GM12878 (cell line): ENCODE measurements around the gene ZNF366. TPM values are rescaled to one million over a fixed set of nuclear protein-coding genes. Genes with fewer than 3 reads are reported as not detected.

Experiments used
- ATAC-seq: fragments of 200-7000 bp; cut with Tn5 transposase; 3 replicates; pipeline ENCODE4 v1.9.1; 2020; ENCODE audit warnings: mild to moderate bottlenecking, moderate library complexity
- BruUV-seq: library from RNA; stranded (reverse); fragments of 400-500 nt; replicated peaks from 2 replicates; lab custom pipeline; 2021; lab: Mats Ljungman, UMichigan
- CTCF ChIA-PET: fragments of 300-600 bp; sonication (Branson Sonifier 250); formaldehyde crosslinking; extraction: SDS; loops from one replicate; lab custom pipeline; 2021; ENCODE audit warnings: inconsistent platforms; lab: Yijun Ruan, JAX
- POLR2A ChIA-PET: fragments of 350-600 bp; formaldehyde crosslinking; extraction: SDS; loops from one replicate; lab custom pipeline; 2021; ENCODE audit warnings: inconsistent platforms; lab: Charles Lee
- RAD21 ChIA-PET: fragments of 300-600 bp; sonication (Branson Sonifier 250); formaldehyde crosslinking; loops from one replicate; lab custom pipeline; 2023; ENCODE audit warnings: antibody characterized with exemption; ENCODE audit not compliant: unreplicated experiment; lab: Charles Lee
- SMC1A ChIA-PET: fragments of 300-600 bp; sonication (Branson Sonifier 250); formaldehyde crosslinking; loops from one replicate; lab custom pipeline; 2023; ENCODE audit not compliant: unreplicated experiment, uncharacterized antibody; lab: Charles Lee
- DNase-seq: peaks from one replicate; pipeline ENCODE4 v3.0.0-alpha.2; 2011; ENCODE audit warnings: low read depth, low spot score
- FAIRE-seq: peaks from 3 replicates; lab custom pipeline; 2011; peaks lifted over from hg19 to GRCh38; lab: Jason Lieb, UNC
- H2AFZ ChIP-seq: 2 replicates; pipeline ENCODE4 v1.6.0; 2011; ENCODE audit warnings: low read depth, low read length, control low read depth; ENCODE audit not compliant: control insufficient read depth
- H3K27ac ChIP-seq: 2 replicates; pipeline ENCODE4 v1.5.1; 2011; ENCODE audit warnings: control low read depth; ENCODE audit not compliant: control insufficient read depth, insufficient read depth
- H3K27me3 ChIP-seq, 2 experiments: replicated peaks in 1 of 2; 2 replicates each; pipeline versions ENCODE4 v1.6.0 to v1.6.1; 2011; ENCODE audit warnings: low read length in 1 of 2; ENCODE audit not compliant: control insufficient read depth in 2 of 2, insufficient read depth in 2 of 2
- H3K36me3 ChIP-seq, 2 experiments: 2 replicates each; pipeline ENCODE4 v1.5.1; 2011; ENCODE audit warnings: low read length in 1 of 2; ENCODE audit not compliant: control insufficient read depth in 2 of 2, insufficient read depth in 2 of 2
- H3K4me1 ChIP-seq: 2 replicates; pipeline ENCODE4 v1.6.1; 2011; ENCODE audit warnings: mild to moderate bottlenecking, low read length, moderate library complexity, mixed read lengths; ENCODE audit not compliant: control insufficient read depth, insufficient read depth
- H3K4me2 ChIP-seq: 2 replicates; pipeline ENCODE4 v1.6.0; 2011; ENCODE audit warnings: control low read depth; ENCODE audit not compliant: control insufficient read depth, insufficient read depth
- H3K4me3 ChIP-seq: fragments of 200-600 bp; sonication (generic); 2 replicates; pipeline ENCODE4 v1.5.1; 2016
- H3K79me2 ChIP-seq: 2 replicates; pipeline ENCODE4 v1.6.0; 2011; ENCODE audit warnings: low read length; ENCODE audit not compliant: control insufficient read depth, insufficient read depth
- H3K9ac ChIP-seq: 2 replicates; pipeline ENCODE4 v1.8.0; 2011; ENCODE audit warnings: low read length, control low read depth, mixed read lengths; ENCODE audit not compliant: control insufficient read depth, insufficient read depth
- H3K9me3 ChIP-seq: replicated peaks from 3 replicates; pipeline ENCODE4 v1.5.1; 2011; ENCODE audit warnings: mild to moderate bottlenecking, low read length; ENCODE audit not compliant: control insufficient read depth, insufficient read depth
- H4K20me1 ChIP-seq: 2 replicates; pipeline ENCODE4 v1.6.0; 2011; ENCODE audit not compliant: control insufficient read depth, insufficient read depth
- ASH2L ChIP-seq: fragments of 300-600, 200-600 bp; sonication (generic); IDR thresholded peaks from 2 replicates; pipeline ENCODE4 v1.6.1; 2017; ENCODE audit warnings: low read depth, mild to moderate bottlenecking, borderline replicate concordance
- ATF2 ChIP-seq: IDR thresholded peaks from 2 replicates; pipeline ENCODE4 v1.6.1; 2012; ENCODE audit warnings: low read length, inconsistent platforms
- ATF7 ChIP-seq: fragments of 450-650 bp; IDR thresholded peaks from 2 replicates; pipeline ENCODE4 v1.6.1; 2016; ENCODE audit warnings: low read depth, mild to moderate bottlenecking
- BACH1 ChIP-seq: fragments of 450-650 bp; IDR thresholded peaks from 2 replicates; pipeline ENCODE4 v1.6.1; 2017; ENCODE audit warnings: mild to moderate bottlenecking, borderline replicate concordance
- CTCF ChIP-seq, 3 experiments: IDR thresholded peaks in 2 of 3; conservative IDR thresholded peaks in 1 of 3; 2 replicates each; pipeline ENCODE4 v1.5.1; 2011; ENCODE audit warnings: low read depth in 3 of 3, low read length in 3 of 3, mild to moderate bottlenecking in 3 of 3, control low read depth in 2 of 3, moderate library complexity in 2 of 3, inconsistent platforms in 1 of 3, mixed read lengths in 1 of 3; ENCODE audit not compliant: control insufficient read depth in 2 of 3, insufficient read depth in 1 of 3; ENCODE audit errors: extremely low read depth in 1 of 3
- CUX1 ChIP-seq: IDR thresholded peaks from 2 replicates; pipeline ENCODE4 v1.6.1; 2012; ENCODE audit warnings: improper control_type of control experiment, low read depth, low read length; ENCODE audit not compliant: insufficient replicate concordance
- HDAC2 ChIP-seq: fragments of 200-600 bp; sonication (generic); IDR thresholded peaks from 2 replicates; pipeline ENCODE4 v1.6.1; 2017
- NR2C1 ChIP-seq: fragments of 450-650 bp; IDR thresholded peaks from 2 replicates; pipeline ENCODE4 v1.6.1; 2017; ENCODE audit warnings: antibody characterized with exemption, mild to moderate bottlenecking, moderate library complexity
- PAX5 ChIP-seq: IDR thresholded peaks from 2 replicates; pipeline ENCODE4 v1.6.1; 2011; ENCODE audit warnings: low read depth, low read length, borderline replicate concordance
- WGBS: methylation state at CpG from one replicate; pipeline ENCODE4 v1.1.6; 2016; ENCODE audit warnings: low lambda C conversion rate; ENCODE audit not compliant: insufficient replicate concordance, insufficient coverage; ENCODE audit errors: missing lambda C conversion rate; 5-methylcytosine and 5-hydroxymethylcytosine counted together
- in situ Hi-C: fragments of 300-500 bp; cut with MboI; formaldehyde crosslinking; loops from 9 replicates; pipeline ENCODE4 v1.14.3; 2018; ENCODE audit warnings: mixed read lengths
- intact Hi-C: fragments of 100-400 bp; cut with micrococcal nuclease; formaldehyde crosslinking; loops from one replicate; pipeline ENCODE4 v1.14.2; 2022; ENCODE audit not compliant: unreplicated experiment
- polyA plus RNA-seq, 11 experiments: library from polyadenylated mRNA; depleted of rRNA in 4 of 11; unstranded in 6 of 11; stranded (reverse) in 5 of 11; fragments of >200 nt; fragmentation: Nextera tagmentation in 4 of 11; fragmentation: Illumina TruSeq in 1 of 11; extraction: Ambion mirVana in 4 of 11; extraction: Trizol in 1 of 11; gene quantifications; 1 replicate in 1 of 11; 2 replicates in 10 of 11; pipeline versions ENCODE4 v1.2.1 to v1.2.3, GENCODE V29; 2011 to 2016; ENCODE audit warnings: inconsistent platforms in 2 of 11, missing spikeins in 2 of 11, low read depth in 1 of 11
- total RNA-seq, 4 experiments: library from RNA; depleted of rRNA in 3 of 4; stranded (reverse); fragments of >200 nt in 3 of 4; fragmentation: Illumina TruSeq in 1 of 4; extraction: Trizol in 1 of 4; gene quantifications; 2 replicates each; pipeline versions ENCODE4 v1.2.1 to v1.2.3, GENCODE V29; 2013 to 2021

ZNF366 gene
- total and polyA plus RNA-seq, 10 of the 15 experiments (the other 5 are each of a cell fraction or from before 2014, with no cell fraction given), result 0.01 to 0.18 (median 0.04) TPM; not detected in 6

- TF ChIP-seq ATF7 (no peak), ATF2 (no peak), BACH1 (no peak)
Observed at GRCh38 chr5:72479921-72480320, 27.3 kb downstream of the ZNF366 start (continued).

GRCh38 chr5:72478684-72479083 is 28.5 kb downstream of the ZNF366 start:
- FAIRE-seq, result no peak

More at GRCh38 chr5:72478684-72479083, 28.5 kb downstream of the ZNF366 start:
- Histone ChIP-seq H4K20me1 (no peaks in the 10 kb centered on the region), H3K4me2 (no peak overlapping the region), H3K36me3 (no peaks in the 10 kb centered on the region), H2AFZ (no peak overlapping the region), H3K9ac (no peak overlapping the region), H3K27me3 (no peaks in the 10 kb centered on the region), H3K4me1 (peaks cover 31% of the 10 kb centered on the region), H3K4me3 (no peak overlapping the region), H3K27ac (no peak overlapping the region), H3K79me2 (no peaks in the 10 kb centered on the region), H3K9me3 (no peaks in the 10 kb centered on the region; the same call in 2 of the 3 replicates)
- ChIA-PET SMC1A (interaction anchor here (1.0 to 7.1 kb wide), 4 partner anchors 13 to 82 kb away, joined by 3 to 76 read pairs (median 12); no protein-coding TSS in a partner anchor), RAD21 (interaction anchor here (1.0 kb wide), 1 partner anchor 13 kb away, joined by 3 read pairs; no protein-coding TSS in a partner anchor), POLR2A (interaction anchor here (1.0 kb wide), 1 partner anchor 45 kb away, joined by 3 read pairs; no protein-coding TSS in a partner anchor), CTCF (no interaction called here)
- intact Hi-C loops, result no loop called here
- BruUV-seq, result no TSS peak
- in situ Hi-C loops, result no loop called here
- 63% methylated on average over 1 of the region's 1 CpG for WGBS
- ATAC-seq (no peak), DNase-seq (no peak)
- TF ChIP-seq ASH2L, result no peak
- no peak for TF ChIP-seq HDAC2
- no peak for TF ChIP-seq NR2C1
- no peak for TF ChIP-seq CTCF (IDR thresholded peaks at IDR 0.05 in 2 of 3, conservative IDR thresholded peaks at IDR 0.05 in 1 of 3; ENCODE audit: control insufficient read depth in 2 of 3, extremely low read depth in 1 of 3, insufficient read depth in 1 of 3, low read depth in 3 of 3, low read length in 3 of 3)
- no peak for TF ChIP-seq PAX5
- TF ChIP-seq CUX1, result no peak
